K562 (cell line): ENCODE results near the gene CAPZA1. TPM values are rescaled to one million over a fixed set of nuclear protein-coding genes. Genes with fewer than 3 reads are reported as not detected.

Experiments used
- ARID3B ChIP-seq: fragments of 250-450 bp; sonication (Bioruptor Pico); IDR thresholded peaks from 2 replicates; pipeline ENCODE4 v1.4.0; 2020; ENCODE audit warnings: borderline replicate concordance
- ATF3 ChIP-seq, 2 experiments: fragments of 450-650 bp in 1 of 2; sonication (generic) in 1 of 2; formaldehyde crosslinking in 1 of 2; IDR thresholded peaks in 1 of 2; conservative IDR thresholded peaks in 1 of 2; 2 replicates each; pipeline versions ENCODE4 v1.6.1 to v1.8.1; 2016 to 2023; ENCODE audit warnings: mild to moderate bottlenecking in 2 of 2, moderate library complexity in 2 of 2, inconsistent platforms in 1 of 2, missing genetic modification reagents in 1 of 2
- CC2D1A ChIP-seq: fragments of 450-650 bp; IDR thresholded peaks from 2 replicates; pipeline ENCODE4 v1.6.1; 2017; ENCODE audit warnings: mild to moderate bottlenecking
- COPS2 ChIP-seq: fragments of 450-650 bp; conservative IDR thresholded peaks from 2 replicates; pipeline ENCODE4 v1.6.1; 2016; ENCODE audit warnings: mild to moderate bottlenecking, moderate library complexity
- CREB3 ChIP-seq: fragments of 450-650 bp; conservative IDR thresholded peaks from 2 replicates; pipeline ENCODE4 v1.6.1; 2016; ENCODE audit warnings: missing genetic modification characterization, low read depth, mild to moderate bottlenecking, missing compliant biosample characterization, moderate library complexity
- DPF2 ChIP-seq: fragments of 450-650 bp; IDR thresholded peaks from 2 replicates; pipeline ENCODE4 v1.6.1; 2016
- E2F8 ChIP-seq: fragments of 450-650 bp; IDR thresholded peaks from 2 replicates; pipeline ENCODE4 v1.7.1; 2018; ENCODE audit warnings: mild to moderate bottlenecking, low read depth; ENCODE audit not compliant: partially characterized antibody
- GTF2E2 ChIP-seq: fragments of 200-800 bp; sonication (Bioruptor generic); IDR thresholded peaks from 2 replicates; pipeline ENCODE4 v1.6.1; 2016; ENCODE audit warnings: missing genetic modification characterization, missing compliant biosample characterization
- MNT ChIP-seq, 2 experiments: fragments of 450-650 bp; conservative IDR thresholded peaks; 2 replicates each; pipeline ENCODE4 v1.6.1; 2017; ENCODE audit warnings: mild to moderate bottlenecking in 2 of 2, moderate library complexity in 2 of 2
- MTA1 ChIP-seq: fragments of 450-650 bp; IDR thresholded peaks from 2 replicates; pipeline ENCODE4 v1.6.1; 2017; ENCODE audit warnings: borderline replicate concordance
- NFRKB ChIP-seq: fragments of 450-650 bp; IDR thresholded peaks from 2 replicates; pipeline ENCODE4 v1.6.1; 2016; ENCODE audit warnings: low read depth
- RBM14 ChIP-seq: fragments of 200-400 bp; formaldehyde crosslinking; IDR thresholded peaks from 2 replicates; pipeline ENCODE4 v1.6.1; 2018; ENCODE audit warnings: low read depth, mild to moderate bottlenecking, low read length, moderate library complexity, borderline replicate concordance; ENCODE audit not compliant: insufficient read depth
- RFX1 ChIP-seq: fragments of 450-650 bp; IDR thresholded peaks from 2 replicates; pipeline ENCODE4 v1.6.1; 2016; ENCODE audit warnings: mild to moderate bottlenecking, moderate library complexity
- SREBF2 ChIP-seq: sonication (generic); formaldehyde crosslinking; IDR thresholded peaks from 2 replicates; pipeline ENCODE4 v1.4.0; 2020; ENCODE audit warnings: mild to moderate bottlenecking, missing genetic modification reagents
- TAF15 ChIP-seq: fragments of 200-400 bp; formaldehyde crosslinking; IDR thresholded peaks from 2 replicates; pipeline ENCODE4 v1.6.1; 2017; ENCODE audit warnings: mild to moderate bottlenecking, low read depth, low read length, moderate library complexity
- ZBTB7A ChIP-seq: IDR thresholded peaks from 2 replicates; pipeline ENCODE4 v1.6.1; 2011; ENCODE audit warnings: low read depth, mild to moderate bottlenecking, low read length, moderate library complexity, borderline replicate concordance; ENCODE audit not compliant: control insufficient read depth
- ZNF263 ChIP-seq: sonication (generic); formaldehyde crosslinking; IDR thresholded peaks from 2 replicates; pipeline ENCODE4 v1.8.0; 2022; ENCODE audit warnings: mild to moderate bottlenecking, missing genetic modification reagents, borderline replicate concordance
- ZNF511 ChIP-seq: sonication (generic); formaldehyde crosslinking; IDR thresholded peaks from 2 replicates; pipeline ENCODE4 v1.8.0; 2022; ENCODE audit warnings: mild to moderate bottlenecking, missing genetic modification reagents
- polyA plus RNA-seq, 8 experiments: library from polyadenylated mRNA; depleted of rRNA in 4 of 8; stranded (reverse) in 5 of 8; unstranded in 3 of 8; fragments of >200 nt; fragmentation: Nextera tagmentation in 2 of 8; fragmentation: Illumina TruSeq in 1 of 8; extraction: Ambion mirVana in 2 of 8; extraction: Trizol in 1 of 8; gene quantifications; 2 replicates each; pipeline versions ENCODE4 v1.2.1 to v1.2.3, GENCODE V29; 2011 to 2014; ENCODE audit warnings: inconsistent platforms in 1 of 8, missing spikeins in 1 of 8
- total RNA-seq, 7 experiments: library from RNA; depleted of rRNA in 6 of 7; stranded (reverse); fragments of >200 nt in 6 of 7; fragmentation: Illumina TruSeq in 2 of 7; extraction: Trizol in 2 of 7; gene quantifications; 2 replicates each; pipeline versions ENCODE4 v1.2.1 to v1.2.3, GENCODE V29; 2011 to 2021; ENCODE audit warnings: low replicate concordance in 1 of 7

CAPZA1 gene
- total and polyA plus RNA-seq, 9 of the 15 experiments (the other 6 are each of a cell fraction or from before 2014, with no cell fraction given): 237 to 1,020 (median 306) TPM

GRCh38 chr1:112625696-112626095, 6.1 kb downstream of the CAPZA1 start (continued):
- TF ChIP-seq ARID3B (CRISPR knock-in tag) (no peak), RBM14 (no peak), ZNF263 (CRISPR knock-in tag) (no peak), NFRKB (no peak), SREBF2 (CRISPR knock-in tag) (no peak), CREB3 (tag) (no peak), CC2D1A (no peak), GTF2E2 (tag) (no peak), ZNF511 (no peak), COPS2 (no peak), TAF15 (no peak), ZBTB7A (no peak), RFX1 (no peak), ATF3 (IDR thresholded peaks at IDR 0.05) (no peak), ATF3 (CRISPR knock-in tag; conservative IDR thresholded peaks at IDR 0.05) (no peak), DPF2 (peak; percentile 83), E2F8 (peak; percentile 35), MTA1 (no peak), MNT (conservative IDR thresholded peaks at IDR 0.05) (0 out of 4 replicates have a peak, but pooled peaks of 1 of the 2 experiments have one; percentile 44)
